Omental fat pad (tissue), 4 donors: ENCODE data around the gene SMYD4. TPM values are rescaled to one million over a fixed set of nuclear protein-coding genes. Genes with fewer than 3 reads are reported as not detected.

Experiments
- ATAC-seq: fragments of 150-250 bp; one replicate; pipeline ENCODE4 v1.9.1; 2016; ENCODE audit warnings: mild to moderate bottlenecking, moderate library complexity; ENCODE audit not compliant: low FRiP score
- DNase-seq: peaks from one replicate; pipeline ENCODE4 v3.0.0-alpha.2; 2019; ENCODE audit warnings: low spot score
- total RNA-seq, 4 donors: library from RNA; depleted of rRNA; stranded (reverse); fragments of >200 nt; gene quantifications; one replicate each; pipeline ENCODE4 v1.1.0, GENCODE V29; 2016
- TF ChIP-seq, protein P1 (sequence below), 3 donors: fragments of 450-650 bp; IDR thresholded peaks; one replicate each; pipeline ENCODE4 v1.5.1; 2016 to 2017; ENCODE audit warnings: antibody characterized with exemption in 3 of 3, mild to moderate bottlenecking in 3 of 3, moderate library complexity in 2 of 3

SMYD4 gene
- total RNA-seq, 4 donors from 2014 or later = 9.1 to 28.2 (median 20.3) TPM

DNA sequence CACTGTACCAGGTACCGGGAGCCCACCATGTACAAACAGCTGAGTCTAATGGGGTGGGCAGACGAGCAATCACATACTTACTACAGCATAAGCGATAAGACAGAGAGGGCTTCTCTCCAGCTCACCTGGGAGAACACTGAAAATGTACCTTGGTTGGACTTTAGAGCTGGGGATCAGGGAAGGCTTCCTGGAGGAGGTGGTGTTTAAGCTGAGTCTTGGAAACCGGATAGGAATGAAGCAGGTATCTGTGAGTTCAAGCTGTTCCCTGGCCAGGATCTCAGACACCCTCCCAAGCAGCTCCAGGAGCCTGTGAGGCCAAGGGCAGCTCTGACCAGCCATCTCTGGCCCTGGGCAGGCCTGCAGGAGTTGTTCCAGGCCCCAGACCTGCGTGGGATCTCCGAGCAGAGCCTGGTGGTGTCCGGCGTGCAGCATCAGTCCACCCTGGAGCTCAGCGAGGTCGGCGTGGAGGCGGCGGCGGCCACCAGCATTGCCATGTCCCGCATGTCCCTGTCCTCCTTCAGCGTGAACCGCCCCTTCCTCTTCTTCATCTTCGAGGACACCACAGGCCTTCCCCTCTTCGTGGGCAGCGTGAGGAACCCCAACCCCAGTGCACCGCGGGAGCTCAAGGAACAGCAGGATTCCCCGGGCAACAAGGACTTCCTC, 75.8 kb downstream of the SMYD4 start:
- no peak for DNase-seq
- ATAC-seq = no peak
- TF ChIP-seq, protein P1, sequence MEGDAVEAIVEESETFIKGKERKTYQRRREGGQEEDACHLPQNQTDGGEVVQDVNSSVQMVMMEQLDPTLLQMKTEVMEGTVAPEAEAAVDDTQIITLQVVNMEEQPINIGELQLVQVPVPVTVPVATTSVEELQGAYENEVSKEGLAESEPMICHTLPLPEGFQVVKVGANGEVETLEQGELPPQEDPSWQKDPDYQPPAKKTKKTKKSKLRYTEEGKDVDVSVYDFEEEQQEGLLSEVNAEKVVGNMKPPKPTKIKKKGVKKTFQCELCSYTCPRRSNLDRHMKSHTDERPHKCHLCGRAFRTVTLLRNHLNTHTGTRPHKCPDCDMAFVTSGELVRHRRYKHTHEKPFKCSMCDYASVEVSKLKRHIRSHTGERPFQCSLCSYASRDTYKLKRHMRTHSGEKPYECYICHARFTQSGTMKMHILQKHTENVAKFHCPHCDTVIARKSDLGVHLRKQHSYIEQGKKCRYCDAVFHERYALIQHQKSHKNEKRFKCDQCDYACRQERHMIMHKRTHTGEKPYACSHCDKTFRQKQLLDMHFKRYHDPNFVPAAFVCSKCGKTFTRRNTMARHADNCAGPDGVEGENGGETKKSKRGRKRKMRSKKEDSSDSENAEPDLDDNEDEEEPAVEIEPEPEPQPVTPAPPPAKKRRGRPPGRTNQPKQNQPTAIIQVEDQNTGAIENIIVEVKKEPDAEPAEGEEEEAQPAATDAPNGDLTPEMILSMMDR (IDR thresholded peaks at IDR 0.05) = no peak

DNA sequence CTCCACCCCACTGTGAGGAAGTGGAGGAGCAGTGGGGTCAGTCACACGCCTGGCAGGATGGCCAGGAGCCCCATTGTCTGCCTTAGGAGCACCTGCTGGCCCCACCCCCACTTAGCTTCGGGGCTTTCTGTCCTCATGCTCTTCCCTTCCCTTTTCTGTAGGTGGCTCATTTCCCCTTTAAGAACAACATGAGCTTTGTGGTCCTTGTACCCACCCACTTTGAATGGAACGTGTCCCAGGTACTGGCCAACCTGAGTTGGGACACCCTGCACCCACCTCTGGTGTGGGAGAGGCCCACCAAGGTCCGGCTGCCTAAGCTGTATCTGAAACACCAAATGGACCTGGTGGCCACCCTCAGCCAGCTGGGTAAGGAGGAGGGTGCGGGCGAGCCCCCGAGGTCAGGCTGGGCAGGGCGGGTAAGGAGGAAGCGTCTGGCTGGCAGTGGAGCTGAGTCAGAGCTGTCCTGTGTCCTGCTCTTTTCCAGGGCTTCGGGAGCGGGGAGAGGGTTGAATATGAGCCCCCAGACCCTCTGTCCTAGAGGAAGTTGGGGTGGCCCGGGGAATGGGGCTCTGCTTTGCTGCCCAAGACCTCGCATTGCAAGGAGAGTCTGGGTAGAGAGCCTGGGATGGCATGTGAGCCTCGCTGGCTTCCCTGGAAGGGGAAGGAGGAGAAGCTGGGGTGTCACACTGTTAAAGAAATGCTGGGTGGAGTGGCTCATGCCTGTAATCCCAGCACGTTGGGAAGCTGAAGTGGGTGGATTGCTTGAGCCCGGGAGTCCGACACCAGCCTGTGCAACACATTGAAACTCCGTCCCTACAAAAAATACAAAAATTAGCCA, 77.1 kb downstream of the SMYD4 start:
- ATAC-seq (no peak), DNase-seq (no peak)
- TF ChIP-seq, protein P1 (IDR thresholded peaks at IDR 0.05) = no peak

DNA sequence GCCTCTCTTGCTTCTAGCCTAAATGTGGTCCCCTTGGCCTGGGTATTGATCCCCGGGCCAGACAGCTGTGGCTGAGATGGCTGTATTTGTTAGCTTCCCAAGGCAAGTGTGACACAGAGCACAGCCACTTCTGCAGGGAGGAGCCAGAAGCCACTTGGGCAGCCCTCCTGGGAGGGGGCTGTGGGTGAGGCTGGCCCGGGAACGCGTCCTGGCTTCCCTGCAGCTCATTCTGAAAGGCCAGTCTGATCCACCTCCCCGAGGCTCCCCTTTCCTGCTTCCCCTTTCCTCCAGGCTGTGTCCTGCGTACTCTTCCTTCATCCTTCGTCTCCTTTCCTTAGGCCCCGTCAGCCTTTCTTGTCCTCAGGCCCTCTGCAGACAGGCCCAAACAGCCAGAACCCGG, 79.1 kb downstream of the SMYD4 start:
- ATAC-seq (no peak), DNase-seq (no peak)
- TF ChIP-seq, protein P1 (IDR thresholded peaks at IDR 0.05) = no peak

DNA sequence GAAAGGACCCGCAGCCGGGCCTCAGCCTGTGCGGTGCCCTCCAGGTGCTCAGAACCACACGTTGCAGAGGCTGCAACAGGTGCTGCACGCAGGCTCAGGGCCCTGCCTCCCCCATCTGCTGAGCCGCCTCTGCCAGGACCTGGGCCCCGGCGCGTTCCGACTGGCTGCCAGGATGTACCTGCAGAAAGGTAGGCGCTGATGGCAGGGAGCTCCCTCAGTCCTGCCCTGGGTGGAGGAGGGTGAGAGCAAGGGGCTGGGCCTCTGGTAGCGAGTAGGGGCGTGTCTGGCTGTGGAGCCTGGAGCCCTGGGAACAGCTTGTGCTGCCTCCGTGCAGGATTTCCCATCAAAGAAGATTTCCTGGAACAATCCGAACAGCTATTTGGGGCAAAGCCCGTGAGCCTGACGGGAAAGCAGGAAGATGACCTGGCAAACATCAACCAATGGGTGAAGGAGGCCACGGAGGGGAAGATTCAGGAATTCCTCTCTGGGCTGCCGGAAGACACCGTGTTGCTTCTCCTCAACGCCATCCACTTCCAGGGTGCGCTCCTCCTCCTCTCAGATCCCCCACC, 82.6 kb downstream of the SMYD4 start:
- TF ChIP-seq, protein P1 (IDR thresholded peaks at IDR 0.05) = no peak

DNA sequence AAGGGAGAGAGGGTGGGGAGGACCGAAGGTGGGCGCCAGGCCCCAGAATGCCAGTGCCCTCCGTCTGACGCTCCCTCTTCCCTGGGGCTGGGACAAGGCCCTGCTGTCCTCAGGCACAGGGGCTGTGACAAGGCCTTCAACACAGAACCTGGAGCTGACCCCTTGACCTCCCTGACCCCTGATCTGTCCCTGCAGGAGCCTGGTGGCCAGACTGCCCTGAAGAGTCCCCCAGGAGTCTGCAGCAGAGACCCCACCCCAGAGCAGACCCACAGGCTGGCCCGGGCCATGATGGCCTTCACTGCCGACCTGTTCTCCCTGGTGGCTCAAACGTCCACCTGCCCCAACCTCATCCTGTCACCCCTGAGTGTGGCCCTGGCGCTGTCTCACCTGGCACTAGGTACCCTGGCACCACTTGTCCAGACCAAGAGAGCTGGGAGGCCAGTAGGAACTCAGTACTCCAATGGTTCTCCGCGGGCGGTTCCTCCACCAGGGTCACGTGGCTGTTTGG, 84.1 kb downstream of the SMYD4 start:
- no peak for ATAC-seq
- DNase-seq = no peak
- TF ChIP-seq, protein P1 (IDR thresholded peaks at IDR 0.05) = no peak

More for the DNA sequence above, 82.6 kb downstream of the SMYD4 start:
- ATAC-seq = peak; percentile 62
- no peak for DNase-seq

DNA sequence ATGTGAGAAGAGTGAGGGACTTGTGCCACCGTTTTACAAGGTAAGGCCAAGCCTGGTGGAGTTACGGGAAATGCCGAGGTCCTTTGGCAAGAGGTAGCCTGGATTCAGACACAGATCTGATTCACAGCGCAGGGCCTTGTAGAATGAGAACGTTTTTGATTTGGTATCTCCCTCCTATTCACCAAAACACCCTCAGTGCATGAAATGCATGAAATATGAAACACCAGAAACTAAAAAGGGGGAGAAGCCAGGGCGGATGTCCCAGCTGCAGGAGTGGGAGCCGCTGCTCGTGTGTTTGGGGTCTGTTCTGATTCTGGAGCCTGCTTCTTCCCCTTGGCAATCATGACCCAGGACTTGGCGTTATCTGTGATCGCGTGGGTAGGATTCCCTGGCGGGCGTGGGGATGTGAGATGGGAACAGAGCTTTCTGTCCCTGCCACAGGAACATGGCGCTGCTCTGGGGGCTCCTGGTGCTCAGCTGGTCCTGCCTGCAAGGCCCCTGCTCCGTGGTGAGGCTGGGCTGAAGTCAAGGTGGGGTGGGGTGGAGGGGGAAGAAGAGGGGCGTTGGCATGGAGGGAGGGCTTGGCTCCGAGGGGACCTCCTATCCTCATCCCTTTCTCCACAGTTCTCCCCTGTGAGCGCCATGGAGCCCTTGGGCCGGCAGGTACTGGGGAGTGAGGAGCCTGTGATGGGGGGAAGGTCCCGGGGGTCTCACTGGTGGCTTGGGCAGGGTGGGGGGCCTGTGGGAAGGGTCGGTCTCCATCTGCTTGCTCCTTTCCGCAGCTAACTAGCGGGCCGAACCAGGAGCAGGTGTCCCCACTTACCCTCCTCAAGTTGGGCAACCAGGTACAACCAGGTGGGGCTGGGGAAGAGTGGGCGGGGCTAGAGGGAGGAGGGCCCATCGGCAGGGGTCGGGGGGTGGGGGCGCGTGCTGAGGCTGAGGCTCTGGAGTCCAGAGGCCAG, 84.9 kb downstream of the SMYD4 start:
- ATAC-seq = no peak
- TF ChIP-seq, protein P1 (IDR thresholded peaks at IDR 0.05) = no peak
- no peak for DNase-seq
